IMR-90 (cell line): ENCODE results near the gene LMOD1.

Experiments used
- BHLHE40 ChIP-seq: fragments of 150-350 bp; IDR thresholded peaks from 2 replicates; pipeline ENCODE4 v1.6.1; 2016; ENCODE audit warnings: mild to moderate bottlenecking, low read depth, low read length
- CTCF ChIP-seq: conservative IDR thresholded peaks from 2 replicates; pipeline ENCODE4 v1.5.1; 2012; ENCODE audit warnings: mild to moderate bottlenecking, low read depth, low read length, improper control_type of control experiment
- ELK1 ChIP-seq: fragments of 150-350 bp; IDR thresholded peaks from 2 replicates; pipeline ENCODE4 v1.6.1; 2016; ENCODE audit warnings: low read depth, mild to moderate bottlenecking, low read length, moderate library complexity, borderline replicate concordance
- FOS ChIP-seq: fragments of 150-350 bp; IDR thresholded peaks from 2 replicates; pipeline ENCODE4 v1.6.1; 2016; ENCODE audit warnings: low read depth, low read length
- POLR2A ChIP-seq: IDR thresholded peaks from 2 replicates; pipeline ENCODE4 v1.6.1; 2012; ENCODE audit warnings: mild to moderate bottlenecking, low read depth, low read length
- SMC3 ChIP-seq: fragments of 150-350 bp; IDR thresholded peaks from 2 replicates; pipeline ENCODE4 v1.6.1; 2016; ENCODE audit warnings: low read depth, mild to moderate bottlenecking, antibody characterized with exemption, low read length, moderate library complexity
- USF2 ChIP-seq: fragments of 150-350 bp; IDR thresholded peaks from 2 replicates; pipeline ENCODE4 v1.6.1; 2017; ENCODE audit warnings: mild to moderate bottlenecking, antibody characterized with exemption, low read length, low read depth

- TF ChIP-seq FOS: no peak
- no peak for TF ChIP-seq CTCF
- TF ChIP-seq POLR2A: no peak
- no peak for TF ChIP-seq USF2
- TF ChIP-seq BHLHE40: no peak
- no peak for TF ChIP-seq ELK1
- no peak for TF ChIP-seq SMC3
These were observed 94.4 kb downstream of the LMOD1 start for GRCh38 chr1:201851949-201852348.
